ENCODE data around the gene RAB14. TPM values are rescaled to one million over a fixed set of nuclear protein-coding genes. Genes with fewer than 3 reads are reported as not detected.

RAB14 gene
- total and polyA plus RNA-seq, 10 of the 15 experiments (the other 5 are each of a cell fraction or from before 2014, with no cell fraction given) = 16.7 to 59.9 (median 25.4) TPM

DNA sequence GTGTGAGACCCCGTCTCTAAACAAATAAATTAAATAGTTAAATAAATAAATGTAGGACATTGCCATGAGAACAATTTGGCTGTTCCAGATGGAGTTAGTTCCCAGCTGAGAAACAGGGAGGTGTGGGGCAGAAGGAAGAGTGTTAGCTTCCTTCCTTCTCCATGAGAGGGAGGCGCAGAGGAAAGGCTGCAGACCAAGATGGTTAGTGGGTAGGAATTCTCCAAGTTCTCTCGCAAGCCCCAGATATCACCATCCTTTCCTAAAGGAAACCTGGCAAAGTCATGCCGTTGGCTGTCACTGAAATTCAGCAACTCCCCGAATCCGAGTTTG is 33.1 kb upstream of the RAB14 start (continued):
- no peak for TF ChIP-seq TAF1 (IDR thresholded peaks at IDR 0.05; ENCODE audit: borderline replicate concordance, low read depth, low read length)

DNA sequence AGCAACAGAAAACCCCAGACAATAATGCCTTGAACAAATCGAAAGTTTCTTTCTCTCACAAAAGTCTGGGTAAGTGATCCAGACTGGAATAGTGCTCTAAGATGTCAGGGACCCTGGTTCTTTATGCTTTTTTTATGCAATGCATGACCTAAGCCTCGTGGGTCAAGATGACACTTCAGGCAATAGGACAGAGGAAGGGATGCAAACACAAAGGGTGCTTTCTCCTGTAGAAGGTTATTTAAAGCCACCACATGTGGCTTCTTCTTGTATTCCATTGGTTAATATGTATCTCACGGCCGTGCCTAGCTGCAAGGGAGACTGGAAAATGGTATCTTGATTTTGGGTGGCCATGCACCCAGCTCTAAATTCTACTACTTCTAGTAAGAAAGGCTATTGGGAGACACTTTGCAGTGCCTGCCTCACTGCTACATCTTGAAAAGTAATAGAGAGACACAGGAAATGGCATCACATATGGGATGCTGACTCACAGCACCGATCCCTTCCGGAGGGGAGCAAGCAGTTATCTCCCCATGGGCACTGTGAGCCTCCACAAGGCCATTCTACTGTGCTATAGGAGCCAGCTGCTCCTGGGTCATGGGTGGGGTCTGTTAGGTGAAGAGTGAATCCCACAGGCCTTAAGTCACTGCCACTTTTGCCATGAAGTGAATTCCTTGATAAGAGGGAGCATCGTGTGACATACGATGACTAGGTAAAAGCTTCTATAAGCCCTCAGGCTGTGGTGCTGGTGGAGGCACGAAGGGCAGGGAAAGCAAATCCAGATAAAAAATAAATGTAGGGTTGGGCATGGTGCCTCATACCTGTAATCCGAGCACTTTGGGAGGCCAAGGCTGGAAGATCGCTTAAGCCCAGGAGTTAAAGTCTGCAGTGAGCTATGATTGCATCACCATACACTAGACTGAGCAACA is 32.5 kb upstream of the RAB14 start:
- no peaks in the 10 kb centered on the region for H4K20me1 ChIP-seq (ENCODE audit: control insufficient read depth, insufficient read depth)
- H3K4me2 ChIP-seq (ENCODE audit: control insufficient read depth, insufficient read depth) = no peak overlapping the region
- ATAC-seq (no peak), DNase-seq (ENCODE audit: low read depth, low spot score) (no peak), FAIRE-seq (no peak)
- H2AFZ ChIP-seq (ENCODE audit: control insufficient read depth, low read depth, low read length) = no peak overlapping the region
- in situ Hi-C loops (cut with MboI) = no loop called here
- no peak for TF ChIP-seq FOXM1 (IDR thresholded peaks at IDR 0.05; ENCODE audit: low read depth, low read length)
- TF ChIP-seq HDGF (IDR thresholded peaks at IDR 0.05) = no peak
- no peak for TF ChIP-seq BMI1 (IDR thresholded peaks at IDR 0.05; ENCODE audit: borderline replicate concordance)
- TF ChIP-seq BHLHE40 (IDR thresholded peaks at IDR 0.05; ENCODE audit: borderline replicate concordance in 1 of 2, low read depth in 2 of 2, low read length in 1 of 2) = no peak
- TF ChIP-seq JUND (IDR thresholded peaks at IDR 0.05; ENCODE audit: low read depth, low read length) = no peak
- TF ChIP-seq SREBF2 (IDR thresholded peaks at IDR 0.05; ENCODE audit: low read length) = no peak
- TF ChIP-seq ZZZ3 (IDR thresholded peaks at IDR 0.05; ENCODE audit: control insufficient read depth, insufficient read length, low read depth) = no peak
- no peak for TF ChIP-seq SMC3 (IDR thresholded peaks at IDR 0.05; ENCODE audit: borderline replicate concordance, low read length)
- TF ChIP-seq CHD1 (IDR thresholded peaks at IDR 0.05; ENCODE audit: low read depth, low read length) = no peak
- TF ChIP-seq NFYB (IDR thresholded peaks at IDR 0.05; ENCODE audit: insufficient read depth, low read depth, low read length) = no peak
- no peak for TF ChIP-seq MYB (IDR thresholded peaks at IDR 0.05; ENCODE audit: borderline replicate concordance, low read depth, low read length)
- no peak for TF ChIP-seq STAT1 (conservative IDR thresholded peaks at IDR 0.05)
- WGBS (ENCODE audit: insufficient coverage, insufficient replicate concordance, low lambda C conversion rate, missing lambda C conversion rate) = 80% methylated on average over 11 of the region's 11 CpGs
- H3K4me3 ChIP-seq = no peak overlapping the region
- no peaks in the 10 kb centered on the region for H3K27me3 ChIP-seq (replicated peaks in 1 of 2; ENCODE audit: control insufficient read depth in 2 of 2, insufficient read depth in 2 of 2, low read length in 1 of 2)
- no peaks in the 10 kb centered on the region for H3K79me2 ChIP-seq (ENCODE audit: control insufficient read depth, insufficient read depth, low read length)
- CTCF ChIA-PET = interaction anchor here (1.4 to 1.7 kb wide), 2 partner anchors 21 to 44 kb away, joined by 5 to 7 read pairs; no protein-coding TSS in a partner anchor
- H3K4me1 ChIP-seq (ENCODE audit: control insufficient read depth, insufficient read depth, low read length) = no peaks in the 10 kb centered on the region
- POLR2A ChIA-PET = no interaction called here
- H3K9me3 ChIP-seq (replicated peaks; ENCODE audit: control insufficient read depth, insufficient read depth, low read length) = no peaks in the 10 kb centered on the region
- RAD21 ChIA-PET (ENCODE audit: unreplicated experiment) = interaction anchor here (2.0 kb wide), 1 partner anchor 21 kb away, joined by 5 read pairs; no protein-coding TSS in a partner anchor
- no TSS peak for BruUV-seq (replicated peaks)
- no peak overlapping the region for H3K9ac ChIP-seq (ENCODE audit: control insufficient read depth, insufficient read depth, low read length)
- no peak overlapping the region for H3K27ac ChIP-seq (ENCODE audit: control insufficient read depth, insufficient read depth)
- SMC1A ChIA-PET (ENCODE audit: uncharacterized antibody, unreplicated experiment) = interaction anchor here (1.8 to 1.9 kb wide), 2 partner anchors 11 to 174 kb away, joined by 3 to 9 read pairs; no protein-coding TSS in a partner anchor
- intact Hi-C loops (cut with micrococcal nuclease; ENCODE audit: unreplicated experiment) = no loop called here
- H3K36me3 ChIP-seq (ENCODE audit: control insufficient read depth in 2 of 2, insufficient read depth in 2 of 2, low read length in 1 of 2) = no peaks in the 10 kb centered on the region; a peak in 1 of 4 replicates
